Spleen (tissue), 7 donors: Measurements from ENCODE around the gene SLC22A1.

Experiments used
- POLR2A ChIP-seq, 3 donors: fragments of 450-650 bp; IDR thresholded peaks; one replicate each; pipeline ENCODE4 v1.5.1; 2017; ENCODE audit warnings: antibody characterized with exemption in 3 of 3, mild to moderate bottlenecking in 1 of 3
- POLR2AphosphoS5 ChIP-seq, 3 donors: sonication (generic); formaldehyde crosslinking; IDR thresholded peaks; one replicate each; pipeline ENCODE4 v1.5.1; 2017; ENCODE audit warnings: antibody characterized with exemption in 3 of 3
- TF ChIP-seq, protein P1 (sequence below), 11 experiments: fragments of 200-600 bp in 7 of 11; fragments of 450-650 bp in 4 of 11; sonication (generic) in 4 of 11; IDR thresholded peaks in 8 of 11; conservative IDR thresholded peaks in 3 of 11; 1 replicate in 7 of 11; 2 replicates in 4 of 11; pipeline versions ENCODE4 v1.4.0 to v1.8.0; 2016 to 2021; ENCODE audit warnings: antibody characterized with exemption in 11 of 11, inconsistent platforms in 4 of 11, mild to moderate bottlenecking in 1 of 11
- donor health status: DM: no; HTN: no; CAD: no; lungs with moderate emphysema.
- donor health status: DM: no; HTN: no; CAD: no.
- donor health status: DM: no; HTN: no; CAD: no.

GRCh38 chr6:160103825-160104100, 17.9 kb upstream of the SLC22A1 start:
- TF ChIP-seq POLR2A (IDR thresholded peaks at IDR 0.05): no peak
- TF ChIP-seq, protein P1, sequence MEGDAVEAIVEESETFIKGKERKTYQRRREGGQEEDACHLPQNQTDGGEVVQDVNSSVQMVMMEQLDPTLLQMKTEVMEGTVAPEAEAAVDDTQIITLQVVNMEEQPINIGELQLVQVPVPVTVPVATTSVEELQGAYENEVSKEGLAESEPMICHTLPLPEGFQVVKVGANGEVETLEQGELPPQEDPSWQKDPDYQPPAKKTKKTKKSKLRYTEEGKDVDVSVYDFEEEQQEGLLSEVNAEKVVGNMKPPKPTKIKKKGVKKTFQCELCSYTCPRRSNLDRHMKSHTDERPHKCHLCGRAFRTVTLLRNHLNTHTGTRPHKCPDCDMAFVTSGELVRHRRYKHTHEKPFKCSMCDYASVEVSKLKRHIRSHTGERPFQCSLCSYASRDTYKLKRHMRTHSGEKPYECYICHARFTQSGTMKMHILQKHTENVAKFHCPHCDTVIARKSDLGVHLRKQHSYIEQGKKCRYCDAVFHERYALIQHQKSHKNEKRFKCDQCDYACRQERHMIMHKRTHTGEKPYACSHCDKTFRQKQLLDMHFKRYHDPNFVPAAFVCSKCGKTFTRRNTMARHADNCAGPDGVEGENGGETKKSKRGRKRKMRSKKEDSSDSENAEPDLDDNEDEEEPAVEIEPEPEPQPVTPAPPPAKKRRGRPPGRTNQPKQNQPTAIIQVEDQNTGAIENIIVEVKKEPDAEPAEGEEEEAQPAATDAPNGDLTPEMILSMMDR (IDR thresholded peaks at IDR 0.05 in 8 of 11, conservative IDR thresholded peaks at IDR 0.05 in 3 of 11): no peak
- no peak for TF ChIP-seq POLR2AphosphoS5 (IDR thresholded peaks at IDR 0.05)
